Osteocyte (in vitro differentiated cells): ENCODE data around the gene GNG11. TPM values are rescaled to one million over a fixed set of nuclear protein-coding genes. Genes with fewer than 3 reads are reported as not detected.

Experiments
- DNase-seq: peaks from one replicate; pipeline ENCODE4 v3.0.0; 2021; ENCODE audit warnings: mixed read lengths; ENCODE audit not compliant: unreplicated experiment; ENCODE audit errors: extremely low spot score
- H3K27ac Mint-ChIP-seq: one replicate; pipeline ENCODE4 v1.8.0; 2021; ENCODE audit warnings: mild to moderate bottlenecking, mixed read lengths; ENCODE audit not compliant: unreplicated experiment
- H3K27me3 Mint-ChIP-seq: one replicate; pipeline ENCODE4 v1.8.0; 2021; ENCODE audit warnings: mixed read lengths; ENCODE audit not compliant: unreplicated experiment
- H3K36me3 Mint-ChIP-seq: one replicate; pipeline ENCODE4 v1.8.0; 2021; ENCODE audit warnings: mixed read lengths; ENCODE audit not compliant: unreplicated experiment
- H3K4me1 Mint-ChIP-seq: one replicate; pipeline ENCODE4 v1.8.0; 2021; ENCODE audit warnings: mixed read lengths; ENCODE audit not compliant: unreplicated experiment
- H3K4me3 Mint-ChIP-seq: one replicate; pipeline ENCODE4 v1.8.0; 2021; ENCODE audit warnings: mild to moderate bottlenecking, moderate library complexity, mixed read lengths; ENCODE audit not compliant: unreplicated experiment
- H3K9me3 Mint-ChIP-seq: one replicate; pipeline ENCODE4 v1.8.0; 2021; ENCODE audit warnings: mixed read lengths; ENCODE audit not compliant: unreplicated experiment
- total RNA-seq: library from RNA; stranded (reverse); gene quantifications from 2 replicates; pipeline ENCODE4 v1.2.1, GENCODE V29; 2021
- TF ChIP-seq, protein P1 (sequence below): fragments of 200-600 bp; sonication (generic); IDR thresholded peaks from 2 replicates; pipeline ENCODE4 v1.5.0; 2021; ENCODE audit warnings: antibody characterized with exemption, mild to moderate bottlenecking, moderate library complexity

The GNG11 gene
- total RNA-seq, 1 donor from 2014 or later = 49.7 TPM

DNA sequence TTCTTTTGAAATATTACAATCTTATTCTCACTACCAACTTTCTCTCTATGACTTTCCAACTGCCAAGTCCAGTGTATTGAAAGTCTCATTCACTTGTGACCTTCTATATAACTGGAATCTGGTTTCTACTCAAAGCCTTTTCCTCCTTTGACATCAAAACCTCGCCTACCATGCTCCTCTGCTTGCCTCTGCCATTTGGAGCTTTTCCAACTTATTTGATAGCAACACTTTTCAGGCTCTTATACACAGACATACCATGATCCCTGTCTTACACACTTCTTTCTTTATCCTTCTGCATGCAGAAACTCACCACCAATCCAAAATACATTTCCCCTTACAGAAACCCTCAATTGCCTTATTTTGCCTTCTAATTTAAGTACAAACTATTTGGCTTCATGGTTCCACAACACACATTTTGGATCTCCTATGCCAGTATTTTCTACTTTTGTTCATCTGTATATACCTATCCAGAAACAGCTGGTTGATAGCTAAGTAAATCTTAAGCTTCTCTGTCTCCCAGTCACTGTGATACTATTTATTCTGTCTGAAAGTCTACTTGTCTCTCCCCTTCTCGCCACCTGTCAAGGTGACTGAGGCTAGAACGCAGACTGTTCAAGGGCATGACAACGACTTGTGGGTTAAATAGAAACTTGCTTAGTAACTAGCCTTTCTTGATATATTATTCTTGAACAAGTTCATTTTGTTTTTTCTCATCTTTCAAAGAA, 22.4 kb downstream of the GNG11 start:
- Mint-ChIP-seq H3K9me3 (no peaks in the 10 kb centered on the region), H3K27ac (no peak overlapping the region), H3K4me3 (no peak overlapping the region), H3K36me3 (no peaks in the 10 kb centered on the region), H3K27me3 (no peaks in the 10 kb centered on the region), H3K4me1 (peaks cover 15% of the 10 kb centered on the region)
- DNase-seq = no peak
- TF ChIP-seq, protein P1, sequence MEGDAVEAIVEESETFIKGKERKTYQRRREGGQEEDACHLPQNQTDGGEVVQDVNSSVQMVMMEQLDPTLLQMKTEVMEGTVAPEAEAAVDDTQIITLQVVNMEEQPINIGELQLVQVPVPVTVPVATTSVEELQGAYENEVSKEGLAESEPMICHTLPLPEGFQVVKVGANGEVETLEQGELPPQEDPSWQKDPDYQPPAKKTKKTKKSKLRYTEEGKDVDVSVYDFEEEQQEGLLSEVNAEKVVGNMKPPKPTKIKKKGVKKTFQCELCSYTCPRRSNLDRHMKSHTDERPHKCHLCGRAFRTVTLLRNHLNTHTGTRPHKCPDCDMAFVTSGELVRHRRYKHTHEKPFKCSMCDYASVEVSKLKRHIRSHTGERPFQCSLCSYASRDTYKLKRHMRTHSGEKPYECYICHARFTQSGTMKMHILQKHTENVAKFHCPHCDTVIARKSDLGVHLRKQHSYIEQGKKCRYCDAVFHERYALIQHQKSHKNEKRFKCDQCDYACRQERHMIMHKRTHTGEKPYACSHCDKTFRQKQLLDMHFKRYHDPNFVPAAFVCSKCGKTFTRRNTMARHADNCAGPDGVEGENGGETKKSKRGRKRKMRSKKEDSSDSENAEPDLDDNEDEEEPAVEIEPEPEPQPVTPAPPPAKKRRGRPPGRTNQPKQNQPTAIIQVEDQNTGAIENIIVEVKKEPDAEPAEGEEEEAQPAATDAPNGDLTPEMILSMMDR = no peak

DNA sequence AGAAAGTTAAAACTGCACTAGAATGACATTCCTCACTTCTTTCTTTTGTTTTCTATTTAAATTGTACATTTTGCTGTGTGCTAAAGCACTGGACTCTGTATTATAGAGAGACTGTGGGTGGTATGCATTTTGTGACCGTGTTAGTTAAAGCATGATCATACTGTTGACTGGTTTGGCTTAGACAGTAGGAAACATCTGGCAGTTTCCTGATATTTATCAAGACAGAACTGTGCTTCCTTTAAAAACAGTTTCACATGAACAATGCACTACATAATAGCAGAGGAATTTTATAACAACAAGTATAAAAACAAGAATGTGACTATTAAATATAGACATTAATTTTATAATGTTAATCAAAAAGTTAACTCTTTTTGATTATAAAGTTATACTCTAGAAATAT, 23.1 kb downstream of the GNG11 start:
- Mint-ChIP-seq H3K36me3 (no peaks in the 10 kb centered on the region), H3K4me1 (peaks cover 22% of the 10 kb centered on the region), H3K9me3 (no peaks in the 10 kb centered on the region), H3K27me3 (no peaks in the 10 kb centered on the region), H3K4me3 (no peak overlapping the region), H3K27ac (no peak overlapping the region)
- DNase-seq = no peak
- TF ChIP-seq, protein P1 = no peak

- TF ChIP-seq, protein P1 = no peak
- H3K4me1 Mint-ChIP-seq = peaks cover 26% of the 10 kb centered on the region
- DNase-seq = no peak
- H3K27me3 Mint-ChIP-seq = no peaks in the 10 kb centered on the region
- no peak overlapping the region for H3K27ac Mint-ChIP-seq
- H3K4me3 Mint-ChIP-seq = no peak overlapping the region
- H3K9me3 Mint-ChIP-seq = no peaks in the 10 kb centered on the region
- no peaks in the 10 kb centered on the region for H3K36me3 Mint-ChIP-seq
These were observed 23.5 kb downstream of the GNG11 start for GRCh38 chr7:93945083-93945482.

DNA sequence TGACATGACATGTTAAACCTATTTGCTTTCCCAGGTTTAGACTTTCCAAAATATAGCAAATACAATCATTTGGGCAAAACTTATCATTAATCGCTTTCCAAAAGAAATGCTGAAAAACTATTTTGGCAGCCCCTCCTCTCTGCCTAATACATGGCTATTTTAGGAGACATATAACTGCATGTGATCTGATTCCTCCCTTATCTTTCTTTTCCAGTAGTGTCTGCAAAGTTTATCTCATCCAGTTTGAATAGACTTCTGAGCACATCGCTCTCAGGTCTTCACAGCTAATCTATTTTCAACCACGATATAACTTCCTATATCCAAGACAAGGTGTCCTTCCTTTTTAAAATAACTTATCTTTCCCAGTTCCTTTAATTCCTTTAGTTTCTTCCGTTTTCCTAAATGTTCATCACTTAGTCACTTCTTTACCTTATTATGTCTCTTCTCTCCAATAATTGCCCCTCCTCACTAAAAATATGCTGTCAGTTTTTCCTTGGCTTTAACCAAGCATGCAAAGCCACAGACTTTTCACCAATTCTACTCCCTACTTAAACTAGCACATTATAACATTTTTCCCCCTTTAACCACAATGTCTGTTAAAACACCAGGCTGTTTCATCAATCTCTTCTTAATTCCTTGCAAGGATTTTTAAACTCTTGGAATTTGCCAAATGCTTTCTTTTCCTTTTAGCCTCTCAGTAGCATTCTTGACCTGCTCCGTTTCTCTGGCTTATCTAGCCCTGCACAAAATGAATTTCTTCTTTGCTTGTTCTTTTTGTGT, 24.4 kb downstream of the GNG11 start:
- Mint-ChIP-seq H3K4me1 (peaks cover 23% of the 10 kb centered on the region), H3K4me3 (no peak overlapping the region), H3K9me3 (no peaks in the 10 kb centered on the region), H3K27ac (no peak overlapping the region), H3K27me3 (no peaks in the 10 kb centered on the region), H3K36me3 (no peaks in the 10 kb centered on the region)
- TF ChIP-seq, protein P1 = no peak
- no peak for DNase-seq

DNA sequence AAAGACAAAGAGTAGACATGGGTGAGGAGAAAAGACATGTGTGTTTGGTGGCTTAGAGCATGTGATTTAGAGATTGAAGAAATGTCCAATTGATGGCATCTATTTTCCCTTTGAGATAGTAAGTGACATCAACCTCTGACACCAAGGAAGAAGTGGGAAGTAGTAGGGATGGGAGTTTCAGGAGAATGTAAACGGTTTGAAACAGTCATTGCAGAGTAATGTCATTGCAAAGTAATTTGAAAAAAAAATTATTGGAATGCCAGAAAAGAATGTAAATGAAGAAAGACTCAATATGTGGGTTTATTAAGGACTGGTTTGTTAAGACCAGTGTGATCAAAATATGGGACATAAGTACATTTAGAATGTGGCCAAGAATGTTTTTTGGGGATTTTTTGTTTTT, 26.6 kb downstream of the GNG11 start:
- TF ChIP-seq, protein P1 = no peak
- H3K27me3 Mint-ChIP-seq = no peaks in the 10 kb centered on the region
- no peak for DNase-seq
- H3K4me1 Mint-ChIP-seq = peaks cover 23% of the 10 kb centered on the region
- no peaks in the 10 kb centered on the region for H3K36me3 Mint-ChIP-seq
- H3K27ac Mint-ChIP-seq = no peak overlapping the region
- H3K9me3 Mint-ChIP-seq = no peaks in the 10 kb centered on the region
- H3K4me3 Mint-ChIP-seq = no peak overlapping the region
